UCSD-AML1 (cell line): Measurements from ENCODE around the gene FMN1.

ENCODE experiments used
- DNase-seq: peaks from one replicate; lab custom pipeline; 2025; ENCODE audit not compliant: unreplicated experiment; lab: John Stamatoyannopoulos, UW

Gene FMN1

DNA sequence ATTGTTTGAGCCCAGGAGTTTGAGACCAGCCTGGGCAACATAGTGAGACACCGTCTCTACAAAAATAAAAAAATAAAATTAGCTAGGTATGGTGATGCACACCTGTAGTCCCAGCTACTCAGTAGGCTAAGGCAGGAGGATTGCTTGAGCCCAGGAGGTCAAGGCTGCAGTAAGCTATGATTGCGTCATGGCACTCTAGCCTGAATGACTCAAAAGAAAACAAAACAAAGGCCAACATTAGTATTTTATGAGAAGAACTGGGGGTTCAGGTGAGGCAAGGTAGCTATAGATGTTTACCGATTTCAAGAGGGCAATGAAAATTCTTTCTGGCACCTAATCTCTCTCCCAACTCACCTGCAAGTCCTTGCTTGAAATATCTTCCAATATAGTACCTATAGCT lies 399.5 kb downstream of the FMN1 start:
- DNase-seq, result no peak

DNA sequence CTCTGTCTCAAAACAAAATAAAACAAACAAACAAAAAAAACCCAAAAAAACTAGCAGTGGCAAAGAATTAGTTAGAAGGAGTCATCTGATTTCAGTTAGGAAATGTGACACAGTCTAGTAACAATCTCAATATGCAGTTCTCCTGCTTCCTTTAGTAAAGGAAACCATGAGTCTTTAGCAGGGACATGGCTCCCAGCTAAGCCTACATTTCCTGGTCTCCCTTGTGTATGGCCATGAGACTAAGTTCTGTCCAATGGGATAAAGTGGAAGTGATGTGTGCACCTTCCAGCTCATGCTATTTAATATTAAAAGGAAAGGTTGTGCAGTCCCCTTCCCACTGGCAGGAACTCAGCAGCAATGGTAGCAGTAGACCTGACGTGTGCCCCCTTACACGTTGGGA lies 402.1 kb downstream of the FMN1 start:
- DNase-seq, result no peak

DNA sequence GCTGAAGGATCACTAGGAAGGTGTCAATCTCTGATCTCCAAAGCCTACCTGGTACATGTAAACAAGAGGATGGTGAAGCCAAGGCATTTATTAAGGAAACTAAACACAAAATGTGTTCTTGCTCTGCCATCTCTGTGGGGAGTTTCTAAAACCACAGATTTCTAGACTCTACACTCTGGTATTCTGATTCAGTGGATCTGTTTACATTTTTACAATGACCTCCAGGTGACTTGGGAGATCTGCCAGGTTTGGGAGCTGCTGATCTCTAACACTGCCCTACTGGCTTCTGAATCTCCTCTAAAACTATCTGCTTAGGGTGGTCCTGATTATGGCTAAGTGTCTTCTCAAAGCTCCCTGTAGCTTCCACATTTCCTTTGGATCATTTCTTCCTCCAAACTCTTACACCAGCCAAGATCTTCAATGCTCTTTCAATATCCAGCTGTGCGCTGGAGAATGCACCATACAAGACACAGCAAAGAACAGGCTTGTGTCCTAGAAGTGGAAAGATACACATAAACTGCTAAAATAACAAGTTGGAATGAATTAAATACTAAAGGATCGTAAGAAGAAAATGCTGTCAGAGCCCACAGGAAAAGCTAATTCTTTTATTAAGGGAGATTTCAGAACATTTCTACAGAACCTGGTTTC lies 404.0 kb downstream of the FMN1 start:
- no peak for DNase-seq

DNA sequence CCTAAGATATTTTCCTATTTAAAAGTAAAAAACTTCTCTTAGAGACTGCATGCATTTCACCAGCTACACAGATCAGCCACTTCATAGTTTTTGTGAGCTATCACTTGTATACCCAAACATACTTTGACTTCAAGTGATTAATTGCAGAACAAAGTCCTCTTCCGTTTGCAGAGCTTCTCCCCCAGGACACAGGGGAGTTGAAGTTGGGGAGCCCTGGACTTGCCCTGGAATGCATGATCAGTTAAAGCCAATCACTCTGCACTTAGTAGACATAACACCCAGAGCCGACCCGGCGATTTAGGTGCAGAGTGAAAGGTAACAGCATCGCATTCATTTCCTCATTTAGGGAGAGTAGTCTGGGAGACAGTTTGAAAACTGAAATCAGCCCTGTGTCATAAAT lies 406.6 kb downstream of the FMN1 start:
- no peak for DNase-seq

DNA sequence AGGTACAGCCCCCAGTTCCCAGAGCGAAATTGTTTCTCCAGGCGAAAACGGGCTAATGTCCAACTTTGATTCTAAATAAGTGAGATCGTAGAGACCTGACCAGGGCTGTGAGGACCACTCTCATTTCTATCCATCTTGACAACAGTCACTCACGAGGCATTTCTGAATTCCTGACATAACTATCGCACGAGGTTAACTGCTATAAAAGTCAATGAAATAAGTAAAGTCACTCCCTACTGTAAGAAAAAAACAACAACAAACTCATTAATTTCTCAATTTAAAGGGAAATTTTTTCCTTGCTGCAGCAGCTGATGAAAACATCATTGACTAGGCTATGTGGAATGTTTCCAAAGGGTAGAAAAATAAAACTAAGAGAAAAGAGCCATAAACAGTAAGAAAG lies 407.6 kb downstream of the FMN1 start:
- no peak for DNase-seq

- DNase-seq, result no peak
Measured at GRCh38 chr15:32784581-32784980, 409.9 kb downstream of the FMN1 start.

DNA sequence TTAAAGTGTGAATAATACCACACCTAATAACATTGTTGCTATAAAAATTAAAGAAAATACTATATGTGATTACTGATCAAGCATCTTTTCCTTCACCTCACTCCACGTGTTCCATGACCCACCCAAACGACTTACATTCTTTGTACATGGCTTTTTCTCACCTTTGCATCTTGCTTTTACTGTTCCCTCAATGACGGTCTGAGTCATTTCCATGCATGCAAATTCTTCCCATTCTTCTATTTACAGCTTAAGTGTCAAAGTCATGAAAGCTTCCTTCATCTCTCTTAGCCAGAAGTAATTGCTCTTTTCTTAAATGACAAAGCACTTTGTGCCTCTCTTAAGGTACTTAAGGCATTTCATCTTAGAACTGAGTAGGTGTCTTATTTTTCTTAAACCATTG lies 412.7 kb downstream of the FMN1 start:
- no peak for DNase-seq

DNA sequence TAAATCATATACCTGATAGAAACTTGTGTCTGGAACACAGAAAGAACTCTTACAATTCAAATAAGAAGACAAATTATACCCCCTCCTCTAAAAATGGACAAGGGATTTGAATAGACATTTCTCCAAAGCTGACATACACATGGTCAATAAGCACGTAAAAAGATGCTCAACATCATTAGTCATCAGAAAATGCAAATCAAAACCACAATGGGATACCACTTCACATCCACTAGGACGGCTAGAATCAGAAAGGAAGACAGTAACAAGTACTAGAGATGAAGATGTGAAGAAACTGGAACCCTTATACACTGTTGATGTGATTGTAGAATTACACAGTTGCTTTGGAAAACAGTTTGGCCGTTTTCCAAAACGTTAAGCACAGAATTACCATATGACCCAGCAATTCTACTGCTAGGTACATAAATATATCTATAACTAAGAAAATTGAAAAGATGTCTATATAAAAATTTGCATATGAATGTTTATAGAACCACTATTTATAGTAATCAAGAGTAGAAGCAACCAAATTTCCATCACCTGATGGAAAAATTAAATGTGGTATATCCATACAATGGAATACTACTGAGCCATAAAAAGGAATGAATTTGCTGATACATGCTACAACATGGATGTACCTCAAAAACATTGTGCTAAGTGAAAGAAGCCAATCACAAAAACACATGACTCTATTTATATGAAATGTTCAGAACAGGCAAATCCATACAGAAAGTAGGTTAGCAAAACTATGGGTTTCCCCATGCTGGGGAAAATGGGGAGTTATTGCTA lies 415.9 kb downstream of the FMN1 start:
- DNase-seq, result no peak

DNA sequence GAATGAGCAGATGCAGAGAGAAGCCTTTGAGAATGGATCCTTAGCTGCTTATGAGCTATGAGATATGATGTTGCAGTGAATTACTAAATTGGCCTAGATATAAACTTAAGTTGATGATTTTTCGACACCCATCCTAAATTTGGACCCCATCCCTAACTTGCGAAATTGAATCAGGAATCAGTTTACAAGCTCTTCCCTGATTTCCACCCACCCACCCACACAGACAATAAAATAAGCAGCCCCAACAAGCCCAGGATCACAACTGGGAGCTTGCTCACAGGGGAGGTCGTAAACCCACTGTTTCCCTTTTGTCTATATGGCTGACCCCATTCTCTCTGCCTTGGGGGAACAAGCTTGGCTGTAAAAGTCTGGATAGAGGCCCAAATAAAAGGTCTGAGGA lies 419.4 kb downstream of the FMN1 start:
- DNase-seq, result no peak

GRCh38 chr15:32774022-32774421 lies 420.5 kb downstream of the FMN1 start:
- no peak for DNase-seq

DNA sequence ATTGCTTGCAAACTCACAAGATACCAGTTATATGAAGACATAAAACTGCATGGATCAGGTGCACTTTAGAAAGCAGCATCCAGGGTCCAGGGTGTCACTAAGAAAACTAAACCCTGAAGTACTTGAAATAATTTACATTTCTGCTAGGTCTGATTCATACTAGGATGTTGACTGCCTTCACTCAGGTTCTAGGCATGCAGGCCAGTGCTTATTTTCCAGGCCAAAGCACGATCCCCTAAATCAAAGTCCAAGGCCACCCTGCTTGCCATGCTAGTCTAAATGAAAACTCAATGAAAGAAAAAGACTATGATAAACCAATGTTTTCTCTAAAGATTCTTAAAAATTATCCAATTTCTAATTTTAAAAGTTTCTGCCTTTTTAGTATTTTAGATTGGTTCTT lies 427.3 kb downstream of the FMN1 start:
- DNase-seq, result no peak

- DNase-seq, result no peak
Measured at GRCh38 chr15:32766101-32766500, 428.4 kb downstream of the FMN1 start.

DNA sequence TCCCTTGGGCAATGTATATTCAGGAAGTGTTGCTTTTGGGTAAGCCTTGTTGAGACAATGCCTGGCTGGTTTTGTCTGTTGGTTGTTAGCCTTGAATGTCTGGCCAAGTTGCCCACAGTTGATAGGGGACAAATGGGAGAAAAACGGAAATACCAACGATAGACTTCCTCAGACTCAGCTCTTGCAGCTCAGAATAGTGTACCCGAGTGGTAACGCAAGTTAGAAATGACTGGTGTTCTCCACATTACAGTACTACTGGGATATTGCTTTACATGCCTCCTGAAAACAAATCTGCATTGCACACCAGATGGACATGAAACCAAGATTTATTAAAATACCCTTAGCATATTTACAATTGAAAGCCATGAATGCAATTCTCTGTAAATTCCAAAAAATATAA lies 429.3 kb downstream of the FMN1 start:
- DNase-seq, result no peak

- DNase-seq, result no peak
Measured at GRCh38 chr15:32763295-32763694, 431.2 kb downstream of the FMN1 start.

DNA sequence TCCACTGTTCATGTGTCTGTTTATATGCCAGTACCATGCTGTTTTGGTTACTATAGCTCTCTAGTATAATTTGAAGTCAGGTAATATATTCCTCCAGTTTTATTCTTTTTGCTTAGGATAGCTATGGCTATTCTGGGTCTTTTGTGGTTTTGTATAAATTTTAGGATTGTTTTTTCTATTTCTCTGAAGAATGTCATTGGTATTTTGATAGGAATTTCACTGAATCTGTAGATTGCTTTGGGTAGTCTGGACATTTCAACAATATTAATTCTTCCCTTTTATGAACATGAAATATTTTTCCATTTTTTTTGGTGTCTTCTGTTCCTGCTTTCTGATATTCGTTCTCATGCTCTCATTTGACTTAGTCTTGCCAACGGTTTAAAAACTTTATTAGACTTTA lies 437.1 kb downstream of the FMN1 start:
- no peak for DNase-seq

GRCh38 chr15:32750979-32751378 lies 443.5 kb downstream of the FMN1 start:
- no peak for DNase-seq

DNA sequence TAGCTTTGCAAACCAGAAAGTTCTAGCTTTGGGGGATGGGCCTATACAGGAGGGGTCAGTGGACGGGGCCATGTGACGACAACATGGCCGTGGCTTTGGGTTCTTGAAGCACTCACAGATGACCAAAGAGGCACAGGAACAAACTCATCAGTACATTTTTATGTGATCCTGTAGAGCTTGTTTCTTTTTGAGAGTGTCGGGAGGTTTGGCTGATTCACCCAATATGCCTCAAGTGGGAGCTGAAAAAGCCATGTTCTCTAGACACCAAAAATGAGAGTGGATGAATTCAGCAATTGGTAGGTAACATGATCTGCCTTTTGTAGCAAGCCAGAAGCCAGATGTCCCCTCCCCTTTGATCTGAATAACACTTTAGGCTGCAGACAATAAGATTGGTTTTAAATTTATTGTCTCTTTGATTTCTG lies 446.6 kb downstream of the FMN1 start:
- no peak for DNase-seq

DNA sequence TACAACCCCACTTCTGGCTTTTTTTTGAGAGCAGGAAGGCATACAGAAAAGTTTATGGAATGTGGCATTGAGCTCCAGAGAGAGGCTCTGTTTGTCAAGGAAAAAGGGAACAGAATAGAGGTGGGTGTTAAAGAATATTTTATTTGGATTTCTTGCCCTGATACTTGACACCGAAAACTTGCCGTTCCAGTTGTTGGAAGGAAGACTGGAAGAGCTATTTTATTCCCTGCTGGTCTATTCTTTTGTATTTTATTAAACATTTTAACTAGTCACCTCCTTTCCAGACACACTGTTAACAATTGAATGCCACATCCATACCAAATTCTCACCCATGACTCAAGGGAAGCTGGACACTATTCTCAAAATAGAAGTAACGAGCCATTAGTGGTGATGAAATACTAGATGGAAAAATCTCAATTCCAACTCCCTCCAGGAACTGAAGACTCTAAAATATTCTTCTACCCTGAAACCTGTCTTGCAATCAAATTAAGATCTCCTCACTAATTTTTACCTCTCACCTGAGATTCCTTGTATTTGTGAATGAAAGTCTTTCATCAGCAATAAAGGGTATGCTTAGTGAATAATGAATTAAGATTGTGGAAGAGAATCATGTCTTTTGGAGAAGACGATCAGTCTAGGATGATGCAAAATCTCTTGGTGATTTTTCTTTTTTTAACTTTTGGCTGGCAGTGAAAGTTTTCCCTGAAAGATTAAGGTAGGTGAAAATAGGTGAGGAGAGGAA lies 448.2 kb downstream of the FMN1 start:
- no peak for DNase-seq

DNA sequence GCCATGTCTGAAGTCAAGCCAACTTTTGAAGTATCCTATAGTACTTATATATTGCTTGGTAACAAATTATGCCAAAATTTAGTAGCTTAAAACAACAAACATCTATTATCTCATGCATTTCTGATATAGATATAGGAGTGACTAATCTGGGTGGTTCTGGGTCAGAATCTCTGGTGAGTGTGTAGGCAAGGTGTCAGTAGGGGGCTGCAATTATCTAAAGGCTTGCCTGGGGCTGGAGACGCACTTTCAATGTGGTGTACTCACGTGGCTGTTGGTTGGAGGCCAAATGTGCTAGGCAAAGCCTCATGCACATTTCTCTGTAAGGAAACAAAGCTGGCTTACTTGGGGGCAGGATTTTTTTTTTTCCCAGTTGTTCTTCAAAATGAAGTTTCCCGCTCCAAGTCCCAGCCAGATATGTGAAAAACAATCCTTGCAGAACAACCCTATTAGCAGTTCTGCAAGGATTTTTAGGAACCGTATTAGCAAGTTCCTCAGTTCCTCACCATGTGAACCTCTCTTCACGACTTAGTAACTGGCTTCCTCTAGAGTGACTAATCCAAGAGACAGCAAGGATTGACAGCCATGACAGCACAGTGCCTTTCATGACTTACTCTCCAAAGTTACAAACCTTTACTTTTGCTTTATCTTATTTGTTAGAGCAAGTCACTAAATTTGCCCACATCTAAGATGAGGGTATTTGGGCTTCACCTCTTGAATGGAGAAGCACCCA lies 450.9 kb downstream of the FMN1 start:
- DNase-seq, result no peak

GRCh38 chr15:32739522-32740063 lies 454.9 kb downstream of the FMN1 start:
- no peak for DNase-seq

DNA sequence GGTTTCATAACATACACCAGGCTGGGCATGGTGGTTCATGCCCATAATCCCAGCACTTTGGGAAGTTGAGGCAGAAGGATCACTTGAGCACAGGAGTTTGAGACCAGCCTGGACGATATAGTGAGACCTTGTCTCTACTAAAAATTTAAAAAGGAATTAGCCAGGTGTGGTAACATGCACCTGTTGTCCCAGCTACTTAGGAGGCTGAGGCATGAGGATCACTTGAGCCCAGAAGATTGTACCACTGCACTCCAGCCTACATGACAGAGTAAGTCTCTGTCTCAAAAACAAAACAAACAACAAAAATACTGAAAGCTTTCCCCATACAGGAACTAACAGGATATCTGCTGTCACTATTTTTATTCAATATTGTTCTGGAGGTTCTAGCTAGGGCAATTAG lies 455.8 kb downstream of the FMN1 start:
- DNase-seq, result no peak
